IPS-NIHi11 (cell line): ENCODE measurements around the gene LSM2.
A peak's percentile ranks its signal among the peaks of the same experiment; 100 is the strongest.

Experiments
- DNase-seq: peaks from one replicate; pipeline ENCODE4 v3.0.0; 2012; ENCODE audit warnings: mixed read lengths, low spot score

The LSM2 gene

DNA sequence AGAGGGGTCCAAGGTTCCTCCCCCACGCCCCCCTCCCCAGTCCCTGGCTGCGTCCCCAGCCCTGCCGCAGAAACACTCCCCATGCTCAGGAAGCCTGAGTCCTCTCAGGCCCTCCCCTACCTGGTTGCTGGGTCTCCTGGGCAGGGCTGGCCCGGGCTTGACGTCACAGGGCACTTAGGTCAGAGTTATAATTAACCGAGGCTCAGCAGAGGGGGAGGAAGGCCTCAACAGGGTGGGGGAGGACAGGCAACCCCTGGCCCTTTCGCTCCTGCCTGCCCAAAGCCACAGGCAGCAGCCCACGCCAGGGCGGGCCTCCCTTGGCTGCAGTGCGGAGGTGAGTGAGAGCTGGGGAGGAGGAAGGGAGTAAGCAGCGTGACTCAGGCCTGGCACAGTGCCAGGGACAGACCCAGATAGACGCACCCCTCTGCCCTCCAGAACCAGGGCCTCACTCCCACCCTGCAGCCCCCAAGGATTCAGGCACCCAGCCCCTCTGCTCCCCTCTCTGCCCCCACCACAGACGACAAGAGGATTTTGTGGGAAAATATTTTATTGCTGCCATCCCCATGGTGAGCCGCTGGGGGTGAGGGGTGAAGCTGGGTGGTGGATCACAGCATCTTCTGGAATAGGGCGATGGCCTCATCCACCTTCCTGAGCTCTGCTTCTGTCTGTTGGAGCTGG lies 29.6 kb downstream of the LSM2 start, which contains the start of gene VWA7:
TSS of gene VWA7 (minus strand) at position 340 of the 678 bp plus-strand sequence. CDS start 549 bp downstream, outside the sequence.
- DNase-seq: peak; percentile 68

DNA sequence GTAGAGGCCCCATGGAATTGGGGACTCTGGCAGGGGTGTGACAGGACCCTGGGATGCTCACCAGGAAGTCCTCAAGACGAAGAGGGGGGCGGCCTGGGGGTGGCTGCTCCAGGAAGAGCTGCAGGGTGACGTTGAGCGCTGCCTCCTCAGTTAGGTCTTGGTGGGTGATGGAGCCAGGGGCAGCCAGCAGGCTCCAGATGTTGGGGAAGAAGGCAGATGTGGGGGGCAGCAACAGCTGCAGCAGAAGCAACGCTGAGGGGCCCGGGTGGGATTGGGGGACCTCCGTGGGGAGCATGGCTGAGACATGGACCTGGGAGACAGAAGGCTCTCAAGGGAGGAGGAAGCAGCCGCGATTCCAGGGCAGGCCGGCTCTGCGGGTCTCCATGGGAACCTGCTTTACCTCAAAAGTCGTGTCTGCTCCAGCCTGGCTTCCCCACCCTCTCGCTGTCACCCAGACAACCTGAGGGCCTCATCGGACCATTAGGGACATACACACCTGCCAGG lies 30.2 kb downstream of the LSM2 start:
- DNase-seq: no peak

DNA sequence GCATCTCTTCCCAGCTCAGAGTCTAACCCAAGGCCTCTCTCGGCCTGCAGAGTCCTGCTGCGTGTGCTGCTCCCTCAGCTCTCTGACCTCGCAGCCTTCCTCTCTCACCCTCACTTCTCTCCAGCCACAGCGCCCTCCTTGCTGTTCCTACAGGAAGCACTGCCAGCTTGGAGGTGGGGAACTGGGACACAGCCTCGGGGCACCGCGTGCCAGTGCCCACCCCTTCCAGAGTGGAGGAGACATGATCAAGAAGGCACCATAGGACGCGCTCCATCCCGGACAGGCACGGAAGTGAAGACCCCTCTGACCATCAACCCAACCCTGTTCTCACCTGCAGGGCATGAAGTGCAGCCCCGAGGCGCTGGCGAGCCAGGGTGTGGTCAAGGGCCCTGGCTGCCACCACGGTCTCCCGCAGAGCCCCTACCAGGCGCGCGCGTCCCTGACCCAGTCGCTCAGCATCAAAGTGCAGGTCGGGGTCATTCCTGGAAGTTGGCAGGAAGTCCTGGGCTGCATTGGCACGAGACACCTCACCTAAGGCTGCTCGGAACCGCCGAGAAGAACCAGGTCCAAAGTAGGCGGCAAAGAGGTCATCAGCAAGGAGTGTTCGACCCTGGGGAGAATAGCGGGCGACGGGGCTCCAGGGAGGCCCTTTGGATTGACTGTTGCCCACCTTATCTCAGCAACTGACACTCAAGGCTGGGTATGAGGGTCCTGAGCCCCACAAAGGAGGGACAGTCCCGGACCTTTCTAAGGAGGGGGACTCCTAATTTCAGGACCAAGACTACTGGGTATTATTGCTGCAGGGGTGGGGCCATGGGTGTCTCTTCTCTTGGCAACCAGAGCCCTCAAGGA lies 30.9 kb downstream of the LSM2 start:
- no peak for DNase-seq

DNA sequence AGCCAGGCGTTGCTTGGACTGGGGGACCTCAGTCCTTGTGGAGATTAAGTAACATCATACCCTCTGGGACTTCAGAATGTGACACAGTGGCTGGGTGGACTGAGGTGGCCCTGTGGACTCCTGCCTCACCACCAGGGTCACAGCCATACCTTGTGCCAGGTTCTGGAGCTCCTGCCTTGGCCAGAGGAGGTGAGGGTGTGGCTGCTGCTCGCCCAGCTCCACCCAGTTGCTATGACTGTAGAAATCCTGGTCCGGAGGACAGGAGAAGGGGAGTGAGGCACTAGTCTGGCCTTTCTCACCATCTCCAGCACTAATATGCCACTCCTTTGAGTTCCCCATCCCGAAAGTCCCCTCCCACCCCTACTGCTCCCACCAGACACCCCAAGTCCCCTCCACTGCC lies 31.6 kb downstream of the LSM2 start:
- no peak for DNase-seq

DNA sequence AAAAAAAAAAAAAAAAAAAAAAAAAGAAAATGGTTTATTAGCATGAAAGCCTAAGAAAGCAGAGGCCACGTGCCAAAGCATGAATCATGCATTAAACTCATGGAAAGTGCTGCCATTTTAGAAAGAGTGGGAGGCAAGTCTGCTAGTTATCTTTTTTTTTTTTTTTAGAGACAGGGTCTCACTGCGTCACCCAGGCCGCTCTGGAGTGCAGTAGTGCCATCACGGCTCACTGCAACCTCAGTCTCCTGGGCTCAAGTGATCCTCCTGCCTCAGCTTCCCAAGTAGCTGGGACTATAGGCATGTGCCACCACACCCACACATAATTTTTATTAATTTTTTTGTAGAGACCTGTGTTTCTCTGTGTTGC lies 34.8 kb downstream of the LSM2 start:
- DNase-seq: no peak

DNA sequence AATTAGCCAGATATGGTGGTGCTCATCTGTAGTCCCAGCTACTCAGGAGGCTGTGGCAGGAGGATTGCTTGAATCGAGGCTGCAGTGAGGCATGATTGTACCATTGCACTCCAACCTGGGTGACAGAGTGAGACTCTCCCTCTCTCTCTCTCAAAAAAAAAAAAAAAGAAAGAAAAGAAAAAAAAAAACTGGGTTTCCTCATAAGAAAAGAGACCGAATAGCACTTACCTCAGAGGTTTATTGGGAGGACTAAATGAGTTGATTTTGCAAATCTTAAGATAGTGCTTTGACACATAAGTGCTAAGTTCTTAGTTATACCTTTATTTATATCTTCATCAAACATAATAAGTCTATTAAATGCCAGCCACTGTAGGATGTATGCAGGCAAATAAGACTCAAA lies 35.9 kb downstream of the LSM2 start:
- DNase-seq: no peak

DNA sequence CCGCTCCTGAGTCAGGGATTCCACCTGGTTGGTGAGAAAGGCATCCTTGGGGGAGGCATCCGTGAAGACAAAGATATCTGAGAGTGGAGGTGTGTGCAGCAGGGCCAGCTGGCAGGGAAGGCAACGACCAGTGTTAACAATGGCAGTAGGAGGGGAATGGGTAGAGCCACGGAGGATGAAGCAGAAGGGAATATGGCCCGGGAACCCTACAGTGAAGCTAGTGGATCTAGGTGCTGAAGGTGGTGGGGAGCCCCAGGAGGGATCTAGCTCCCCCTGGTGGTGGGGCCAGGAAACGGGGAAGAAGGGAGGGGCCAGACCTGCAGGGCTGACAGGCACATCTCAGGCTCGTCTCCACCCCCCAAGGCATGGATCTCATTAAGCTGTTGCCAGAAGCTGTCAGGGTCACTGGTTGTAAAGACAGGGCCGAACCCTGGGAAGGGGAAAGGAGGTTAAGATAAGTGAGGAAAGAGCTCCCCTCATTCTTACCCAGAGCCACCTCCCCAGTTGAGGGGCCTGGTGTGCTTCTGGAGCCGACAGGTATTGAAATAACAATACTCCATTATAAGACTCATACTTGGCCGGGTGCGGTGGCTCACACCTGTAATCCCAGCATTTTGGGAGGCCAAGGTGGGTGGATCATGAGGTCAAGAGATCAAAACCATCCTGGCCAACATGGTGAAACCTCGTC lies 36.9 kb downstream of the LSM2 start:
- DNase-seq: peak; percentile 93

DNA sequence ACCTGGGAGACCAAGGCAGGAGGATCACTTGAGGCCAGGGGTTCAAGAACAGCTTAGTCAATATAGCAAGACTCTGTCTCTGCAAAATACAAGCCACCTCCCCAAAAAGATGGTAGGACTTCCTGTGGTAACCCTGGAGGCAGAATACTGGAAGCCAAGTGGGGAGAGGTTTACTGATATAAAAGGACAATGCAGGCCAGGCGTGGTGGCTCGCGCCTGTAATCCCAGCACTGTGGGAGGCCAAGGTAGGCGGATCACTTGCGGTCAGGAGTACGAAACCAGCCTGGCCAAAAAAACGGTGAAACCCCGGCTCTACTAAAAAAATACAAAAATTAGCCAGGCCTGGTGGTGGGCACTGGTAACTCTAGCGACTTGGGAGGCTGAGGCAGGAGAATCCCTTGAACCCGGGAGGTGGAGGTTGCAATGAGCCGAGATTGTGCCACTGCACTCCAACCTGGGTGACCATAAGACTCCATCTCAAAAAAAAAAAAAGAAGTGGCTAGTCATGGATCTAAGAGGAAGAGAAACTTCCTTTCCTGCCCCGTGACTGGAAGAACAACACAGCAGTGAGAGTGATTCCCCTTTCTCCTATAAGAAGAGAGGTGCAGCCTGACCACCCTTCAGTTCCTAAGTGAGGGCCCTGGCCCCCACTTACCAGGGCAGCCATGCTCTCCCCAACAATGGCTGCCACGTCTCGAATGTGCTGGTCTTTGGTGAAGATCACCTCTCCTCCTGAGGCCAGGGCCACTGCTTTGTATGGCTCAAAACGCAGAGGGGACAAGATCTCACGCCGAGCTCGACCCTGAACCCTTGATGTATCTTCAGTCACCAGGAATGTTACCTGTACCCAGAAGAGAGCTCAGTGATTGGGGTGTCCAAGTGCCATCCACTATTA lies 38.2 kb downstream of the LSM2 start:
- DNase-seq: no peak

DNA sequence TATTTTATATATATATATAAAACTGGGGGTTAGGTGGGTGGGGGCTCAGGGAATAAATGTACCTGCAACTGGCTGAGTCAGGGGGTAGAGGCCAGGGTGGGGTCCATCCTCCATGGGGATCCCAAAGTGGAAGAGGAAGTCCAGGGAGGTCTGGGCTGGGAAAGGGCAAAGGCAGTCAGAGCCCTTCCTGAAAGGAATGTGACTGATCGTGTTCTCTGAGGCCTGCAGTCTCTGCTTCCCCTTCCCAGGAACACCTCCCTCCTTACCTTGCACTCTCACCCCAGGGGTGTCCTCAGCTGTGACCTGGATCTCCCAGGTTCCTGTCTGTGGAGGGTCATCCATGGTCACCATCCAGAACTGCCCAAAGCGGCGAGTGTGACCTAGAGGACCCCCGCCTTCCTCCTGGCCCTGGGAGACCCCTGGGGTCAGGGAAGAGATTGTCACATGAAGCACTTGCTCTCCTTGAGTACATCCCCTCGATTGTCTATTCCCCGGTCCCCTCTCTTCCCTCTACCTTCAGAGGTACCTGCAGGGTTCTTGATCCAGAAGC lies 39.6 kb downstream of the LSM2 start:
- no peak for DNase-seq

DNA sequence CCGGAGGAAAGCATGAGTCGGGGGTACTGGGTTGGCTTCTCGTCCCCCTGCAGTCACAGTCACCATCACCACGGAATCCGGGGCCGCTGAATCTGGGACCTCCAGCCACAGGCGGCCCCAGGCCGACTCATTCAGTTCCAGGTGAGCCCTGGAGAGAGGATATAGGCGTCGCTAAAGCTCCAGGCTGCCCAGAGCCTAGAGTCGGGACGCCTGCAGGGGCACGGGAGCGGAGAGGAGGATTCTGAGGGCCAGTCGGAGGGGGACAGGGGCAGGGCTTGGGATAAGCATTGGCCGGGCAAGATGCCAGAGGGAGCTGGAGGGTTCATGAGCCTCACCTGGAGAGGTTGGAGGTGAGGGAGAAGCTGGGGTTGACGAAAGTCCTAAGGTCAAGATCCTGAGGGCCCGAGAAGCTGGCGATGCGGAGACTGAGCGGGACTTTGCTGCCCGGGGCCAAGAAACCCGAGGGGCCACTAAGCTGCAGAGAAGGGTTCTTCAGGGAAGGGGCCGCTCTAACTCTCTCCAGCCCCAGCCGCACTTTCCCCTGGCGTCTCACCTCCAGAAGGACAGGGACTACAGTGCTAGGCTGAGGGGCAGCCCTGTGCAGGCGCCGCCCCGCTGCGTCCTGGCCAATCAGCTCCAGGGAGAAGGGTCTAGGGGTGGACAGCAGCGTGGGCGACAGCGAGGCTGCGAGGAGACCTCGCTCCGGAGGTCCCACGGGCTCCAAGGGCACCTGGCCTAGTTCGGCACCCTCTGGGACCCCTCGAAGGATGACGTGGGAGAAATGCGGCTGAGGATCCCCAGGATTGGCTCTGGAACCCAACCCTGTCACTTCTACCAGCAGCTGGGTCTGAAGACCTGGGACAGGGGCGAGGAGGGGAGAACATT lies 40.6 kb downstream of the LSM2 start:
- peak; percentile 88 for DNase-seq

DNA sequence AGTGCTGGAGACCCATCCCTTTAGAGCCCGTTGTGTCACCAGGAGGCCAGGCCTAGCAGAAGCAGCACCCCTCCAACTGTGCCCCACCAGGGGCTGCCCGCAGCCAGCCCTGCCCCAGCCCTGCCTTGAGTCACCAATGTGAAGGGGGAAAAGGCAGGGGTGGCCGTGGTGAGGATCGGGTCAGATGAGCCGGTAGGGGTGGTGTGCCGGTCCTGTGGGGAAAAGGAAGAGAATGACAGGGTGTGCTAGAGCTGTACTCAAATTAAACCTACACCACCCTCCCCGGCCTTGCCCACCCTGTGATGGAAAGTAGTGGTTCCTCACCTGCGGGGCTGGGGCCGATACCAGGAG lies 41.2 kb downstream of the LSM2 start:
- DNase-seq: no peak

DNA sequence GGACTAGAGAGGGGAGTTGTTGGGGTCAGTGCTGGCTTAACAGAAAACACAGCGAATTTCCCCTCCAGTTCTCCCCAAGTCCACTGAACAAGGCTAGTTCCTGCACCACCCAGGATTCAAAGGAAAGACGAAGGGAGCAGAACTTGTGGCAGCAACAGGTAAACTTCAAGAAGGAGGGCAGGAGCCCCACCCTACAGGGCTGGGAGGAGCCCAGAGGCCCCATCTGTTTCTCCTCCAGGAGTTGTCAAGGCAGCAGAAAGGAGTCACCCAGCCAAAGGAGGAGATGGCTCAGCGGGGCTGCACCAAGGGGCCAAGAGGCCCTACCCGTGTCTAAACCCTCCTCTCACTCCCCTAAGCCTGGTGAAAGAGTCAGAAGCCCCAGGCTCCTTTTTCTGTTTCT lies 42.6 kb downstream of the LSM2 start:
- DNase-seq: no peak

DNA sequence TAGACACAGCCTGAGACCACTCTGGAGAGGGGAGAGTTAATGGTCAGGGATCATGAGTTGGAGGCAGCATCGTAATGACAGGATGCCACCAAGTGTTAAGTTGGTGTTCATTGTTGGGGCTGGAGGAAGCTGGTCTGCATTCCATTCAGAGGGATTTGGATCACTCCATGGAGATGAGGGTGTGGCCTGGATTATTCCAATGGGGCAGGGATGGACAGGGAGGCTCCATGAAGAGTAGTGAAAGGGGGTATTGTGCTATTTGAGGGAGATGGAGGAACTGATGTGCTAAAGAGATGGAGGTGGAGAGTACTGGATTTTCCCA lies 43.2 kb downstream of the LSM2 start:
- DNase-seq: peak; percentile 64

DNA sequence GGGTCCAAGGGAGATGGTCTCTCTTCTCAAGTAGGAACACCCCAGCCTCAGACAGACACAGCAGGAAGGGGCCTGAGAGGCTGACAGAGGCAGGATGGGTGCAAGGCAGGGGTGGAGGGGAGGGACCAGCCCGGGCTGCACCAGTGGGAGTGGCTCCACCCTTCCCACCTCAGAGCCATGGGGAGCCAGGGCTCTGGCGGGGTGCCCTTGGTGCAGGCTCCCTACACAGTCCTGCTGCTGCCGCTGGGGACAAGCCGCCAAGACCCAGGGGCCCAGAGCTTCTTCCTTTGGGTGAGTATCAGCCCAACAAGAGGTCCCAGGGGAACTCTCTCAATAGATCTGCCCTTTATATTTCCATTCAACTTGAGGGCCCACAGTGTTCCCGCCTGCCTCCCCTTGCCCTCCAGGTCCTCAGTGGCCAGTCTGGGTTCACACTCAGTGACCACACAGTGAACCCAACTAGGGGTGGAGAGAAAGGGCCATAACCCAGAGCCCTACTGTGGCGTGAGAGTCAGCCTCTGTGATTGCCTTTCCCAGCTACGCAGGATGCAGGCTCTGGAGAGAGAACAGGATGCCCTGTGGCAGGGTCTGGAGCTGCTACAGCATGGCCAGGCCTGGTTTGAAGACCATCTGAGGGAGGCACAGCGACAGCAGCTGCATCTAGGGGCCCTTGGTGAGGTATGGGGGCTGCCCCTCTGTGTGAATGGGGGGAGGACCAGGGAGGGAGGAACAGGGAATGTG lies 43.7 kb downstream of the LSM2 start:
- DNase-seq: no peak

DNA sequence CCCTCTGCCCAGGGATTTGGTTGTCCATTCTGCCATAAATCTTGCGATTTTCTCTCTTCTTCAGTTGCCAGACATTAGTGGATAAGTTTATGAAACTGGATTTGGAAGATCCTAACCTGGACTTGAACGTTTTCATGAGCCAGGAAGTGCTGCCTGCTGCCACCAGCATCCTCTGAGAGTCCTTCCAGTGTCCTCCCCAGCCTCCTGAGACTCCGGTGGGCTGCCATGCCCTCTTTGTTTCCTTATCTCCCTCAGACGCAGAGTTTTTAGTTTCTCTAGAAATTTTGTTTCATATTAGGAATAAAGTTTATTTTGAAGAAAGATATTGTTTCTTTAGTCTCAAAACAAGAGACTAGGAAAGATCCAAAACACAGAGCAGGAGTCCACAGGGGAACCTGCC lies 44.4 kb downstream of the LSM2 start, which contains the start of gene SAPCD1:
TSS of gene SAPCD1 (plus strand) at position 301 of the 400 bp plus-strand sequence. CDS start 399 bp downstream, outside the sequence.
- no peak for DNase-seq

DNA sequence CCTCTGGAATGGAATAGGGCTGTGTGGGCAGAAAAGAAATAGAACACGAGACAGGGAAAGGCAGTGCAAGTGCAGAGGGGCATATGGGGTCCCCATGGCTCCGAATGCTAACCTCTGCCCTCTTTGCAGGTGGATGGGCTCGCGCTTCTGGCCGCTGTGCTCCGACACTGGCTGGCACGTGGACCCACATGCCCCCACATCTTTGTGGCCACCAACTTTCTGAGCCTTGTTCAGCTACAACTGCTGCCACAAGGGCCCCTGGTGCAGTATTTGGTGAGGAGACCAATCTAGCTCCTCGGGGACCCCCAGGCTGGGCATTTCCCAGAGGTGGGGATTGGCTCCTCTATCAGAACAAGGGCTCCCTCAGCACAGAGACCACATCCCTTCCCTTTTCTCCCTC lies 45.4 kb downstream of the LSM2 start:
- no peak for DNase-seq

DNA sequence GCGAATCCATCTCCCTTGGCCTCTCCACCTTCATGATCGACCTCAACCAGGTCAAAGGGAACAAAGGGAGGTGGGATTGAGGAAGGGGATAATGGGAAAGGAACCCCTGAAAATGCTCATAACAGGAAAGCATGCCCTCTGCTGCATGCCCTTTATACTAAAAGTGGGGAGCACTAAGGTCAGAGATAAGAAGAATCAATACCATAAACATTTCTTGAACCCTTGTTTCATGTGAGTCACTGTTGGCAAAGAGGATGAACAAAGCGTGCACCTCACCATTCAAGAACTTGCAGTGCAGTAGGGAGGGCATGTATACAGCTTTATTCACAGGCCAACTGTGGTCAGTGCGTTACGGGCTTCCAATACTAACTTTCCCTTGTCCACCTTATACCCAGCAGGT lies 46.0 kb downstream of the LSM2 start:
- no peak for DNase-seq

DNA sequence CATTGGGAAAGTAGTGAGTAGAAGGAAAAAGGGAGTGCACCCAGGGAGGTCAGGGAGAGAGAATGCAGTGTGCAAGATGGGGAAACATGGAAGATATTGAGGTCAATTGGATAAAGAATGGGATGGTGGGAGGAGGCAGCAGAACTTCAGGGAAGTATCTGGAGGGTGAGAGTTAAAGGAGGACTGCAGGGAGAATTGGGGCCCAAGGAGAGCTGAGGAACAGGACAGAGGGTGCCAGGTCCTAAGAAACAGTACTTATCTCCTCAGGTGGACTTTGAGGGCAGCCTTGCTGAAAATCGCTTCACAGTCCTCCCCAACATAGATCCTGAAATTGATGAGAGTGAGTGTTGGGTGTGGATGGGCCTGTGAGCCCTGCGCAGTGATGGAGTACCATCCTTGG lies 48.5 kb downstream of the LSM2 start:
- no peak for DNase-seq

DNA sequence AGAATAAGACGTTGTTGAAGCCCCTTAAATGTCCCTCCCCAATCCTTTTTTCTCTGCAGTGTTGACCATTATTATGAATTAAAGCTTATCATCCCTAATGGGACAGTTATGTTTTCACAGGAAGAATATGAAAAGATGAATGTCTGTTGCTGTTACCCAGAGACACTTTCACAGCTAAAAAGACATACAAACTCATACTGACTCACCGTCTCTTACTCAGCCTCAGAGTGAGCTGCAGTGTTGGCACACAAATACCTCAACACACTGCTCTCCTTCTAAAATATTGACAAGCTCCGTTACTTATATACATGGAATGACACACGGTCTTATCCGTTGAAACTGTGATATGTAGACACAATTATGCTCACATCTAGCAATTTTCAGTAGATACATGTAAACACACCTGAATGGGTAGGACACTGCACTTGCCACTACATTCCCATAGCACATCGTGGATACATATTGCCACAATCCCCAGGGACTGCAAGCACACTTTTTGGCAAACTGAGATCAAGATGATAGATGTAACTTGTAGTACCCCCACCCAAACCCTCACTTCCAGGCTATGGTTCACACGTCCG lies 53.9 kb downstream of the LSM2 start:
- no peak for DNase-seq
